ENCODE results near the gene RABGAP1L. TPM values are rescaled to one million over a fixed set of nuclear protein-coding genes. Genes with fewer than 3 reads are reported as not detected.

Gene RABGAP1L
- polyA plus RNA-seq, 1 donor (not counting 4 experiments of a cell fraction or from before 2014, with no cell fraction given), result 24.2 TPM

GRCh38 chr1:174266476-174266875, 107.2 kb downstream of the RABGAP1L start:
- H3K4me1 ChIP-seq (ENCODE audit: control insufficient read depth, extremely low read depth, insufficient read depth, low read length), result no peaks in the 10 kb centered on the region
- no peaks in the 10 kb centered on the region for H3K27me3 ChIP-seq (ENCODE audit: control insufficient read depth, extremely low read depth, insufficient read depth, low read length)
- H3K9me1 ChIP-seq (ENCODE audit: control insufficient read depth, extremely low read depth, insufficient read depth, low read length), result no peaks in the 10 kb centered on the region
- dilution Hi-C loops (cut with MboI; ENCODE audit: extremely low pct_ligation_motif_present, low sequenced_read_pairs), result loop anchor here (25.0 kb wide), 1 partner anchor 471 kb away; no protein-coding TSS in a partner anchor
- no peak overlapping the region for H2AFZ ChIP-seq (ENCODE audit: control insufficient read depth, low read length)
- H4K20me1 ChIP-seq (ENCODE audit: control insufficient read depth, extremely low read depth, insufficient read depth, low read length), result no peaks in the 10 kb centered on the region
- H3K4me3 ChIP-seq (ENCODE audit: control insufficient read depth in 2 of 3, extremely low read depth in 1 of 3, insufficient read depth in 2 of 3, low read depth in 1 of 3, low read length in 3 of 3), result no peak overlapping the region
- H3K9ac ChIP-seq (ENCODE audit: control insufficient read depth, extremely low read depth, insufficient read depth, low read length), result no peak overlapping the region
- no peak overlapping the region for H3K4me2 ChIP-seq (ENCODE audit: control insufficient read depth, extremely low read depth, insufficient read depth, low read depth, low read length)
- FAIRE-seq (no peak), DNase-seq (ENCODE audit: low read depth, low spot score) (no peak)
- no peaks in the 10 kb centered on the region for H3K79me2 ChIP-seq (ENCODE audit: control insufficient read depth, insufficient read depth, low read length)
- no peaks in the 10 kb centered on the region for H3K9me3 ChIP-seq (ENCODE audit: control insufficient read depth, low read depth, low read length)
- H3K36me3 ChIP-seq (ENCODE audit: control insufficient read depth in 2 of 2, extremely low read depth in 1 of 2, insufficient read depth in 2 of 2, low read length in 2 of 2), result no peaks in the 10 kb centered on the region
- no peak overlapping the region for H3K27ac ChIP-seq (ENCODE audit: control insufficient read depth, insufficient read depth, low read length)
- TF ChIP-seq CTCF (optimal IDR thresholded peaks at IDR 0.05 in 1 of 3, IDR thresholded peaks at IDR 0.05 in 1 of 3, conservative IDR thresholded peaks at IDR 0.05 in 1 of 3; ENCODE audit: extremely low read depth in 1 of 3, insufficient read depth in 2 of 3, low read length in 3 of 3), result no peak
- no peak for TF ChIP-seq EZH2 (IDR thresholded peaks at IDR 0.05; ENCODE audit: low read length)

GRCh38 chr1:174266991-174267612, 107.8 kb downstream of the RABGAP1L start:
- H3K4me1 ChIP-seq (ENCODE audit: control insufficient read depth, extremely low read depth, insufficient read depth, low read length), result no peaks in the 10 kb centered on the region
- TF ChIP-seq CTCF (optimal IDR thresholded peaks at IDR 0.05 in 1 of 3, IDR thresholded peaks at IDR 0.05 in 1 of 3, conservative IDR thresholded peaks at IDR 0.05 in 1 of 3; ENCODE audit: extremely low read depth in 1 of 3, insufficient read depth in 2 of 3, low read length in 3 of 3), result no peak
- TF ChIP-seq EZH2 (IDR thresholded peaks at IDR 0.05; ENCODE audit: low read length), result no peak
- FAIRE-seq (no peak), DNase-seq (ENCODE audit: low read depth, low spot score) (no peak)
- no peaks in the 10 kb centered on the region for H4K20me1 ChIP-seq (ENCODE audit: control insufficient read depth, extremely low read depth, insufficient read depth, low read length)
- H3K36me3 ChIP-seq (ENCODE audit: control insufficient read depth in 2 of 2, extremely low read depth in 1 of 2, insufficient read depth in 2 of 2, low read length in 2 of 2), result no peaks in the 10 kb centered on the region
- dilution Hi-C loops (cut with MboI; ENCODE audit: extremely low pct_ligation_motif_present, low sequenced_read_pairs), result loop anchor here (25.0 kb wide), 1 partner anchor 470 kb away; no protein-coding TSS in a partner anchor
- no peaks in the 10 kb centered on the region for H3K9me3 ChIP-seq (ENCODE audit: control insufficient read depth, low read depth, low read length)
- H3K27me3 ChIP-seq (ENCODE audit: control insufficient read depth, extremely low read depth, insufficient read depth, low read length), result no peaks in the 10 kb centered on the region
- no peak overlapping the region for H3K27ac ChIP-seq (ENCODE audit: control insufficient read depth, insufficient read depth, low read length)
- H3K79me2 ChIP-seq (ENCODE audit: control insufficient read depth, insufficient read depth, low read length), result no peaks in the 10 kb centered on the region
- H2AFZ ChIP-seq (ENCODE audit: control insufficient read depth, low read length), result no peak overlapping the region
- H3K9me1 ChIP-seq (ENCODE audit: control insufficient read depth, extremely low read depth, insufficient read depth, low read length), result no peaks in the 10 kb centered on the region
- no peak overlapping the region for H3K9ac ChIP-seq (ENCODE audit: control insufficient read depth, extremely low read depth, insufficient read depth, low read length)
- no peak overlapping the region for H3K4me2 ChIP-seq (ENCODE audit: control insufficient read depth, extremely low read depth, insufficient read depth, low read depth, low read length)
- H3K4me3 ChIP-seq (ENCODE audit: control insufficient read depth in 2 of 3, extremely low read depth in 1 of 3, insufficient read depth in 2 of 3, low read depth in 1 of 3, low read length in 3 of 3), result no peak overlapping the region

Measured in keratinocyte (primary cell).